ENCODE results near the gene RAD51D.
"Not testable (repeated sequence)": the region's sequence is repeated elsewhere in the genome, so short reads cannot be mapped to it uniquely, and the experiment has no call there.

RAD51D gene

DNA sequence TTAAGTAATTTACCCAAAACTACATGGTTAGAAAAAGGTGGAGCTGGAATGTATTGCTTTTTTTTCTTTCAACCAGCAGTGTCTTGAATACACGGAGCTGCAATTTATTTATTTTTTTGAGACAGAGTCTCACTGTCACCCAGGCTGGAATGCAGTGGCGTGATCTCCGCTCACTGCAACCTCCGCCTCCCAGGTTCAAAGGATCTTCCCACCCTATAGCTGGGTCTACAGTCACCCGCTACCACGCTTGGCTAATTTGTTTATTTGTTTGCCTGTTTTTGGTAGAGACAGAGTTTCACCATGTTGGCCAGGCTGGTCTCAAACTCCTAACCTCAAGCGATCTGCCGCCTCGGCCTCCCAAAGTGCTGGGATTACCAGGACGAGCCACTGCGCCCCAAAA is 29.0 kb downstream of the RAD51D start:
- not testable (repeated sequence) for DNase-seq (ENCODE audit: low read depth)

- peak; percentile 53 for DNase-seq (ENCODE audit: low read depth)
Measured at GRCh38 chr17:35089586-35090296, 29.9 kb downstream of the RAD51D start.

DNA sequence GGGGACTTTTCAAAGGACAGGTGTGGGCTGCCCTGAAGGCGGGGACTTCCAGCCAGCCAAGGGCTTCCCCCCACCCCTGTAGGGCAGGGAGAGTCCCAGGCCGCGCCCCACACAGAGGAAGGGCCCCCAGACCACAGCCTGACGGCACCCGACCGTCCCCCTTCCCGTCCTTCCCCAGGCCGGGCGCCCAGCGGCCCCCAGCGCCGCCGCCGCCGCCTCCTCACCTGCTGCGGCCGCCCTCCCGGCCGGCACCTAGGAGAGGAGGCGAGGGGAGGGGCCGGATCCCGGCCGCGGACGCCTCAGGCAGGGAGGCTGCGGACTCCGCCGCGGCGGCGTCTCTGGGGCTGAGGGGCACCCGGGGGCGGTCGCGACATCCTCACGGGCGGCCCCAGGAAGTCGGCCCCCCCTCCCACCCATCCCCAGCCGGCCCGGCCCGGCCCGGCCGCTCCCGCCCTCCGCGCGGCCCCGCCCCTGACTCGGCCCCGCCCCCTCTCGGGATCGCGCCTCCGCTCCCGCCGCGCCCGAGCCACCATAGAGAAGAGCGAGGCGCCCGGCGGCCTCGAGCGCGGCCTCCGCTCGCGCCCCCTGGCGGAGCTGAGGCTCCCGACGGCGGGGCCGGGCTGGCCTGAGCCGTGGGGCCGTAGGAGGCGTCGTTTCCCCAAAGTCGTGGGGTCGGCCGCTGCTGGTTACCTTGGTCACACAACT is 30.6 kb downstream of the RAD51D start:
- peak; percentile 68 for DNase-seq (ENCODE audit: low read depth)

DNA sequence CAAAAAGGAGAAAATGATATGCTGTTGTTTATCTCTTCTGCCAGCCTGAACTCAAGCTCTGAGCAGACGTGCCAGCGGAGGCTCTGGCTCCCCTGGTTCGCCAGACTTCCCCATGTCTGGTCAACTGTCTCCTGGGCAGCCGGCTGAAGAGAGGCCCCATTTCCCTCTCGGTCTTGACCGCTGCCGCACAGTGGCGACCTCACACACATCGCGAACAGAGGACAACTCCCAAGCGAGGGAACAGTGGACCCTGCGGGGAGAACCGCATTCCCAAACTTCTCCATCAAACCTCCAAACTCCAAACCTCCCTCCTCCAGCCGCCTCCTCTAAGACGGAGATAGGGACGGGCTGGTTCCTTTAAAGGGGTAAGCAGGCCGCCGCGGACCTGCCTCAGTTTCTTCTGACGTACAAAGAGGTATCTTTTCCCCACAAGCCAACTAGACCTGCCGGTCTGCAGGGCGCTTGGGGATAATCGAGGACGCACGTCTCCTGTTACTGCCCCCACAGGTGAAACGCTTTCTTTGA is 31.2 kb downstream of the RAD51D start:
- DNase-seq (ENCODE audit: low read depth) = peak; percentile 59

DNA sequence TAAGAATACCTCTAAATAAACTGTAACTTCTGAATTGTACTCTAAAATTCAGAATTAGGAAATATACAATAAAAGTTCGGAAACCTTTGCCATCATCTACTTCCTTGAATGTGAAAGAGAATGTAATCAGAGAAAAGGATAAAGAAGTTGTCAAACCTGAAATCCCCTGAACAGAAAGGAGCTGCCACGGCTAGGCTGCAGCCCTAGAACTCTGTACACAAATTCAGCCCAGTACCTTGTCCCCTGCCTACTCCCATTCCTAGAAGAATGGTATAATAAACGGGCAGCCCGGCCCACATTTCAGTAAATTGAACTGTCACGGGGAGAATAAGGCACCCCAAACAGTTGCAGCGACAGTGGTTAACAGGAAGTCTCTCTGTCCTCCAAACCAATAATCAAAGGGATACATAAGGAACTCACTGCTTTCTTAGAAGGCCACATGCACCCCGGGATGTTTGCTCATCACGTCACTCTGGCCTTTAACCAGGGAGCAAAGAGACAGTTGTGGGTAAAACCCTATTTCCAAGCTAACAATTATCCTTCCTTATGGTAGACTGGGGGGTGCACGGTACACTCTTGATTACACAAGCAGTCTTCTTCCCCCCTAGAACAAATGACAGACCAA is 31.8 kb downstream of the RAD51D start:
- DNase-seq (ENCODE audit: low read depth) = peak; percentile 26

DNA sequence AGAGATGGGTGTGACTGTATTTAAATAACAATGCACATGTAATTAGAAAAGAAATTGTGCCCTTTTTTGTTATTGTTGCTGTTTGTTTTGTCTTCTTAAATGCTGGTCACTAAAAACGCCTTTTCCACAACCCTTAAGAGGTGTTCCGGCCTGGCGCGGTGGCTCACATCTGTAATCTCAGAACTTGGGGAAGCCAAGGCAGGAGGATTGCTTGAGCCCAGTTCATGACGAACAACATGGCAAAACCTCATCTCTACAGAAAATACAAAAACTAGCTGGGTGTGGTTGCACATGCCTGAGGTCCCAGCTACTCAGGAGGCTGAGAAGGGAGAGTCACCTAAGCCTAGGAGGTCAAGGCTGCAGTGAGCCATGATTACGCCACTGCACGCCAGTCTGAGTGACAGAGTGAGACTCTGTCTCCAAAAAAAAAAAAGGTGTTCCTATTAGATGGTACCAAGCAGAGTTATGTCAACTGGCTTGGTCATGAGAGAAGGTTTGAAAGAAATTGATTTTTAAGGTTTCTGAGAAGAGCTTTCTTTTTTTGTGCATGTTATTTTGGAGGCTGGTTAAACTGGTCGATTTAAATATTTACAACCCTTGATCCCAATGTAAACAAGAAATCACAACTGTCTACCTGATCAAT is 32.6 kb downstream of the RAD51D start:
- no peak for DNase-seq (ENCODE audit: low read depth)

DNA sequence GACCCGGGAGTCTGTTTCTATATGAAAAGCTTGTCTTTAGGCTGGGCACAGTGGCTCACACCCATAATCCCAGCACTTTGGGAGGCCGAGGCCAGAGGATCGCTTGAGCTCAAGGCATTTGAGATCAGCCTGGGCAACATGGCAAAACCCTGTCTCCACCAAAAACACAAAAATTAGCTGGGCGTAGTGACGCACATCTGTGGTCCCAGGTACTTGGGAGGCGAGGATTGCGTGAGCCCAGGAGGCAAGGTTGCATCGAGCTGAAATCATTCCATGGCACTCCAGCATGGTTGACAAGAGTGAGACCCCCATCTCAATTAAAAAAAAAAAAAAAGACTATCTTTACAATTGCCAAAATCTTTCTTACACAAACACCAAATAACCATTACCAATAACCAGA is 33.5 kb downstream of the RAD51D start:
- no peak for DNase-seq (ENCODE audit: low read depth)

GRCh38 chr17:35084987-35085386 is 34.7 kb downstream of the RAD51D start:
- DNase-seq (ENCODE audit: low read depth) = no peak

- no peak for DNase-seq (ENCODE audit: low read depth)
Measured at GRCh38 chr17:35083071-35083470, 36.6 kb downstream of the RAD51D start.

- no peak for DNase-seq (ENCODE audit: low read depth)
Measured at GRCh38 chr17:35082073-35082657, 37.5 kb downstream of the RAD51D start.

GRCh38 chr17:35081638-35082037 is 38.0 kb downstream of the RAD51D start:
- DNase-seq (ENCODE audit: low read depth) = no peak

DNA sequence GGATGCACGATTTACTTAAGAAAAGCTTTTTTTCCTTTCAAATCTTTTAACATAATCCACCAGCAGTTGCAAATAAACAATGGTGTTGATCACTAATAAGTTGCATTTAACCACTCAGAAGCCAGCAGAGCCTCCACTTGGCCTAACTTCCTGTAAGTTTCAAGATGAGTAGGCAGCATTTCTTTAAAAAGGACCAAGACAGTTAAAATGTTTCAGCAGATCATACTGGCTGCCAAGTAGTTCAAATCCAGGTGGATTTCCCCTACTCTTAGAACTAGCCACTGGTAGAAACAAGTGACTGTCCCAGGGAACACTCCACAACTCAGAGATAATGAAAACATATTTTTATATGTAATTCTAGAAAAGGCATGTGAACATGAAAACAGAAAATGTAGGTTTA is 39.1 kb downstream of the RAD51D start:
- no peak for DNase-seq (ENCODE audit: low read depth)

DNA sequence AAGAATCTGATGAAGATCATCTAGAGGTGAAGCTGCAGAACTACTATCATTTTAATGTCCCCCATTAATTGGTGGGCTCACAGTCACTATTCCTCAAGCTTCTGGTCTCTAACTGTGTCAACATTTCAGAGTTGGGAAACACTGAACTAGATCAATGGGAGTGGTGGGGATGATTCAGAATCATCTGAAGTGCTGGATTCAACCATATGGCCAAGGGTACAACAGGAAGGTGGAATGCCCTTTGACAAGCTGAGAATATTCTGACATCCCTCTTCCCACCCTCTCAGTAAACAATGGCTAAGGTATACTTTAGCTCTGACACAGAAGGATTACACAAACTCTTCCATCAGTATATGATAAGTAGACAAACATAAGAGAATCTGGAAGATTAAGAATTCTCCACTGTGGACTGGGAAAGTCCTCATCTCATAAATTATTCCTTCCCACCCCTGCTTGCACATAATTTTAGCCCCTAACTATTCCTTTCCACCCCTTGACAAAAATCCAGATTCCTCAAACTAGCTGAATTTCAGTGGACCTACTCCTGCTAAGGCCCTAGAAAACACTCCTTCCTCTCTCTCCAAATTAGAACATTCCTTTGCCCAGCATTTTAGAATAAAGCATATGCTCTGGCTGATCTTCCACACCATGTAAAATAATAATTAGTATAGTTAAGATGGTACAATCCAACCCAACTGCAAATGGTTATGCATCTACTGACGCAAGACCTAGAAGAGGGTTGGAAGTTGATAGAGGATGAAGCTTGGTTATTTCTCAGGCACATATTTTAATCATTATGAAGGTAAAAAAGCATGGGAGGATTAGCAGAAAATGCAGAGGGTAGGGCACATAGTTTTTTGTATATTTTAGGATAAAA is 39.9 kb downstream of the RAD51D start:
- no peak for DNase-seq (ENCODE audit: low read depth)

- DNase-seq (ENCODE audit: low read depth) = no peak
Measured at GRCh38 chr17:35076874-35077273, 42.8 kb downstream of the RAD51D start.

- no peak for DNase-seq (ENCODE audit: low read depth)
Measured at GRCh38 chr17:35074711-35075707, 44.7 kb downstream of the RAD51D start.

DNA sequence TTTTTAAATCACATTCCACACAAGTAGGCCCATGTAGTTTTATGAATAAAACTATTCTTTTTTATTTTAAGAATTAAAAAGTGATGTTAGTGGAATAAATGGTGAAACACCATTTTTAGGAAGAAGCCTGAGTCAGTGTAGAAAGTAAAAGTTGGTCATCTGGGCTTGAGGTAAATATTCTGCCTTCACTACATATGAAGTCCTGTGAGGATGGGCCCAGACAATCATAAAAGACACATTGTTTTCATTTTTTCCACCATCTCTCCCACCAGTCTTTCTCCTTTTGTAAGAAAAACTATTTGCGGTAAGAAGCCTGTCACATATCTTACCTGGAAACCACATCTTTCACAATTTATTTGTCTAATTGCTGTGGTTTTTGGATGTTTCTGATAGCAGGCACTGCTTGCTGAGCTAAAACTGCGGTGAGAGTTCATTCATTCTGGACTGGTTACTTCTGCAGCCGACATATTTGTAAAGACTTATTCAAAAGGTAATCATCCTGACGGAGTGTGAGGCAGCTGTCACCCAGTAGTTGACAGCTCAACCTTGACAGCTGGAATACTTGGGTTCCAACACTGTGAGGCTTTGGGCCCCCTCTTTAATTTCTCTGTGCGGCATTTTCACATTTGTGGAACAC is 45.6 kb downstream of the RAD51D start:
- no peak for DNase-seq (ENCODE audit: low read depth)

GRCh38 chr17:35073183-35073790 is 46.4 kb downstream of the RAD51D start:
- DNase-seq (ENCODE audit: low read depth) = no peak

DNA sequence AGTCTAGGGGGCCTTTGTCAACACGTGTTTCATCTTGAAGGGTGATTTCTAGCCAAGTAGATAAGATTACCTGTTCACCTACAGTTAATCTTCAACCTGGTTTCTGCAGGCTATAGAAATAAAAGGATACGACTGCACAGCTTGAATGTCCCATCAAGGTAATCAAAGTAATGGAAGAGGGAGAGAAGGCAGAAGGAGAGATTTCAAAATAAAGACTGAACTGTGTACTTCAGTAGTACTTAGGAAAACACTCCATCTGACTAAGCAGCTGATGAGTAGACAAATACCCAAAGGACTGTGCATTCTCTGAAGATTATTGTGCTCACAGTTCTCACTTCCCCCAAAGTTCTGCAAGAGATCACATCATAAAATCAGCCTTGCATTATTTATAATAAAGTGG is 50.3 kb downstream of the RAD51D start:
- no peak for DNase-seq (ENCODE audit: low read depth)

GRCh38 chr17:35068249-35068648 is 51.4 kb downstream of the RAD51D start:
- DNase-seq (ENCODE audit: low read depth) = no peak
